ENCODE data around the gene MTHFD2L. TPM values are rescaled to one million over a fixed set of nuclear protein-coding genes. Genes with fewer than 3 reads are reported as not detected.

MTHFD2L gene
- total RNA-seq, 1 donor from 2014 or later: 11.0 TPM

- H3K27ac ChIP-seq: no peak overlapping the region
- intact Hi-C loops (cut with DNase I): no loop called here
- DNase-seq (no peak), ATAC-seq (no peak)
- H3K27me3 ChIP-seq (ENCODE audit: low read depth): no peaks in the 10 kb centered on the region
- H3K4me3 ChIP-seq: no peak overlapping the region
- H3K36me3 ChIP-seq: no peaks in the 10 kb centered on the region
- no peaks in the 10 kb centered on the region for H3K9me3 ChIP-seq
- no peak for TF ChIP-seq CTCF (IDR thresholded peaks at IDR 0.05)
- H3K4me1 ChIP-seq: no peaks in the 10 kb centered on the region
Measured at GRCh38 chr4:74218201-74218600, 60.3 kb downstream of the MTHFD2L start.

GRCh38 chr4:74219240-74219639 lies 61.3 kb downstream of the MTHFD2L start:
- Histone ChIP-seq H3K27me3 (ENCODE audit: low read depth) (no peaks in the 10 kb centered on the region), H3K36me3 (no peaks in the 10 kb centered on the region), H3K27ac (no peak overlapping the region), H3K9me3 (no peaks in the 10 kb centered on the region), H3K4me3 (no peak overlapping the region), H3K4me1 (no peaks in the 10 kb centered on the region)
- ATAC-seq: no peak
- intact Hi-C loops (cut with DNase I): no loop called here
- TF ChIP-seq CTCF (IDR thresholded peaks at IDR 0.05): no peak
- no peak for DNase-seq

GRCh38 chr4:74223098-74223497 lies 65.2 kb downstream of the MTHFD2L start:
- intact Hi-C loops (cut with DNase I): no loop called here
- Histone ChIP-seq H3K27me3 (ENCODE audit: low read depth) (no peaks in the 10 kb centered on the region), H3K36me3 (no peaks in the 10 kb centered on the region), H3K4me1 (no peaks in the 10 kb centered on the region), H3K9me3 (no peaks in the 10 kb centered on the region), H3K4me3 (no peak overlapping the region), H3K27ac (no peak overlapping the region)
- DNase-seq (no peak), ATAC-seq (no peak)
- TF ChIP-seq CTCF (IDR thresholded peaks at IDR 0.05): no peak

- ATAC-seq: no peak
- intact Hi-C loops (cut with DNase I): no loop called here
Measured at GRCh38 chr4:74223801-74224200, 65.9 kb downstream of the MTHFD2L start.

GRCh38 chr4:74228691-74229640 lies 71.0 kb downstream of the MTHFD2L start:
- no peak overlapping the region for H3K27ac ChIP-seq
- H3K27me3 ChIP-seq (ENCODE audit: low read depth): no peaks in the 10 kb centered on the region
- intact Hi-C loops (cut with DNase I): no loop called here
- H3K36me3 ChIP-seq: no peaks in the 10 kb centered on the region
- H3K9me3 ChIP-seq: no peaks in the 10 kb centered on the region
- DNase-seq: peak; percentile 69
- H3K4me3 ChIP-seq: no peak overlapping the region
- peak; percentile 77 to 79 for ATAC-seq
- TF ChIP-seq CTCF (IDR thresholded peaks at IDR 0.05): peak; percentile 84
- peaks cover 22% of the 10 kb centered on the region for H3K4me1 ChIP-seq

More at GRCh38 chr4:74223801-74224200, 65.9 kb downstream of the MTHFD2L start:
- Histone ChIP-seq H3K27me3 (ENCODE audit: low read depth) (no peaks in the 10 kb centered on the region), H3K9me3 (no peaks in the 10 kb centered on the region), H3K27ac (no peak overlapping the region), H3K4me3 (no peak overlapping the region), H3K36me3 (no peaks in the 10 kb centered on the region), H3K4me1 (no peaks in the 10 kb centered on the region)
- TF ChIP-seq CTCF (IDR thresholded peaks at IDR 0.05): no peak
- no peak for DNase-seq

Data from lower lobe of right lung (tissue), 2 donors.